Activated B cell treated with CpG ODN at 0.5 μM for 24 hours (primary cell): ENCODE results near the gene NR1I2. TPM values are rescaled to one million over a fixed set of nuclear protein-coding genes. Genes with fewer than 3 reads are reported as not detected.

Experiments used
- ATAC-seq: fragments of 200-7000 bp; cut with Tn5 transposase; one replicate; pipeline ENCODE4 v1.10.0; 2021; ENCODE audit warnings: low read depth, mild to moderate bottlenecking, moderate library complexity
- CTCF ChIA-PET: fragments of 350-600 bp; sonication (Branson Sonifier 250); formaldehyde crosslinking; loops from one replicate; lab custom pipeline; 2021; ENCODE audit warnings: antibody characterized with exemption; lab: Charles Lee
- POLR2A ChIA-PET: fragments of 350-600 bp; sonication (Branson Sonifier 250); formaldehyde crosslinking; loops from one replicate; lab custom pipeline; 2021; ENCODE audit warnings: antibody characterized with exemption; lab: Charles Lee
- DNase-seq: peaks from one replicate; pipeline ENCODE4 v3.0.0; 2022
- H3K27ac Mint-ChIP-seq: one replicate; pipeline ENCODE4 v1.8.0; 2020; ENCODE audit warnings: mixed read lengths
- H3K27me3 Mint-ChIP-seq: one replicate; pipeline ENCODE4 v1.8.0; 2021; ENCODE audit warnings: mixed read lengths
- H3K36me3 Mint-ChIP-seq: one replicate; pipeline ENCODE4 v1.8.0; 2021; ENCODE audit warnings: low read depth, mixed read lengths
- H3K4me1 Mint-ChIP-seq: one replicate; pipeline ENCODE4 v1.8.0; 2021; ENCODE audit warnings: mixed read lengths
- H3K4me3 Mint-ChIP-seq: one replicate; pipeline ENCODE4 v1.8.0; 2020; ENCODE audit warnings: mild to moderate bottlenecking, mixed read lengths
- H3K9me3 Mint-ChIP-seq: one replicate; pipeline ENCODE4 v1.8.0; 2020; ENCODE audit warnings: mixed read lengths
- CTCF ChIP-seq: fragments of 200-600 bp; IDR thresholded peaks from one replicate; pipeline ENCODE4 v1.8.0; 2022; ENCODE audit warnings: antibody characterized with exemption, mild to moderate bottlenecking
- intact Hi-C: fragments of 100-400 bp; cut with micrococcal nuclease; formaldehyde crosslinking; loops from one replicate; pipeline ENCODE4 v1.15.1; 2024
- total RNA-seq: library from RNA; stranded (reverse); gene quantifications from 2 replicates; pipeline ENCODE4 v1.2.3, GENCODE V29; 2022

The NR1I2 gene
- total RNA-seq, 1 donor from 2014 or later, result 1.1 TPM

DNA sequence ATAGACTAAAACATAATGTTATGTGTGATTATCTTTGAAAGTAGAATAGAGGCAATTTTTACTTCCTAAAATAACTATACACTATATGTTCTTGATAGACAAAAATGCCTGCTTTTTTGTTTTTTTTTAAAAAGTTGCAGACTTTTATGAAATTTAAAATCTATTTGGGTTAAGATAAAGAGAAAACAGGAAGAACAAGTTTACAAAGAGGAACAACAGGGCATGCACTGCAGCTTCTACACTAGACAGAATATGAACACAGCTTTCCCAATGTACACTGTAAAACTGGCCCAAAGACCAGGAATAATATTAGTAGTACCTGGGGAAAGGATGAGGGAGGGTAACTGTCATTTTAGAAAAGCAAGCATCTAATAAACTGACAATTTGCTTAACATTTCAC, 53.7 kb downstream of the NR1I2 start:
- ChIA-PET POLR2A (no interaction called here), CTCF (no interaction called here)
- Mint-ChIP-seq H3K36me3 (peaks cover 28% of the 10 kb centered on the region), H3K27me3 (no peaks in the 10 kb centered on the region), H3K4me3 (no peak overlapping the region), H3K27ac (no peak overlapping the region), H3K9me3 (no peaks in the 10 kb centered on the region), H3K4me1 (peaks cover 7% of the 10 kb centered on the region)
- ATAC-seq, result no peak
- DNase-seq, result no peak
- intact Hi-C loops, result no loop called here
- no peak for TF ChIP-seq CTCF

DNA sequence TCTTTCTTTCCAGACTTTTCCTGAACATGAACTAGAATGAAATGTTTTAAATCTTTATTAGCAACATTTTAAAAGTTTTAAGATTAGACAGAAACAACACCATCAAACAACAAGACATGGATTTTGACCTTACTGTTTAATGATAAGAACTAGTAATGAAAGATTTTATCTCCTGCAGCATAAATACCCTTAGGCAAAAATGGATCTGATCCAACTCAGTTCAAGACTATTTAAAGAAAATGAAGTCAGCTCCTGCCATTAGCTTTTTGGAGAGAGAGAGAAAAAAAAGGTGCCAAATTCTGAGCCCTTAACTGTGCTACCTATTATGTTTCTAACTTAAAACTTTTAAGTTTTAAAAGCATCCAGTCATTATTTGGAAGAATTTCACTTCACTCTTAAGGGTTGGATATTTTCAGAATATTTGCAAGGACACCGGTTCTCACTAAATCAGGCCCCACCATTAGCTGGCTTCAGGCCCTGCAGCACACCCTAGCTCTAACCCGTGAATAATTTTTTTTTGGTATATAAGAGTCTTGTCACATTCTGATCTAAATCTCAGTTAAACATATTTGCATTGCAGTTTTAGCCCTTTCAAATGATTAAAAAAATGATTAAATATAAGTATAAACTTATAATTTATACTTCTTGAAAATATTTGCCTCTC, 60.0 kb downstream of the NR1I2 start:
- no peak overlapping the region for H3K27ac Mint-ChIP-seq
- H3K4me3 Mint-ChIP-seq, result no peak overlapping the region
- ATAC-seq, result no peak
- intact Hi-C loops, result no loop called here
- peaks cover 5% of the 10 kb centered on the region for H3K9me3 Mint-ChIP-seq
- no peak for TF ChIP-seq CTCF
- CTCF ChIA-PET, result no interaction called here
- H3K36me3 Mint-ChIP-seq, result peaks cover 58% of the 10 kb centered on the region
- H3K4me1 Mint-ChIP-seq, result peaks cover 15% of the 10 kb centered on the region
- H3K27me3 Mint-ChIP-seq, result no peaks in the 10 kb centered on the region
- POLR2A ChIA-PET, result no interaction called here
- DNase-seq, result no peak

DNA sequence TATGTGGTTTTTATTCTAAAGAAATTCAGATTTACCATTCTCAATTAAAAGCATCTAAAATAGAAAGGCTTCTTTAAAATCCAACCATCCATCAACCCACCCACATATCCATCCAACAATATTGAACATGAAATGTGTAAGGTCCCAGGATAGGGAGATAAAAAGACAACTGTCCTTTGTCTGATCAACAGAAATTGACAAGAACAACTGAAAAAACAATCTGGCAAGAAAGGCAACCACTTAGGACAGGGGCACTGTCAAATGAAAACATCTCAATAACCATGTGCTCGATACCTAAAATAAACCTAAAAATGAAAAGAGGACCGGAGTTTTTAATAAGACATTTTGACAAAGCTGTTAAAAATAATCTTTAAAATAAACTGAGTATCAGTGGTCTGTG, 67.2 kb downstream of the NR1I2 start:
- DNase-seq (no peak), ATAC-seq (no peak)
- Mint-ChIP-seq H3K9me3 (peaks cover 5% of the 10 kb centered on the region), H3K27me3 (no peaks in the 10 kb centered on the region), H3K27ac (no peak overlapping the region), H3K36me3 (peaks cover 52% of the 10 kb centered on the region), H3K4me3 (no peak overlapping the region), H3K4me1 (peaks cover 16% of the 10 kb centered on the region)
- no peak for TF ChIP-seq CTCF
- intact Hi-C loops, result no loop called here
- ChIA-PET POLR2A (no interaction called here), CTCF (no interaction called here)

DNA sequence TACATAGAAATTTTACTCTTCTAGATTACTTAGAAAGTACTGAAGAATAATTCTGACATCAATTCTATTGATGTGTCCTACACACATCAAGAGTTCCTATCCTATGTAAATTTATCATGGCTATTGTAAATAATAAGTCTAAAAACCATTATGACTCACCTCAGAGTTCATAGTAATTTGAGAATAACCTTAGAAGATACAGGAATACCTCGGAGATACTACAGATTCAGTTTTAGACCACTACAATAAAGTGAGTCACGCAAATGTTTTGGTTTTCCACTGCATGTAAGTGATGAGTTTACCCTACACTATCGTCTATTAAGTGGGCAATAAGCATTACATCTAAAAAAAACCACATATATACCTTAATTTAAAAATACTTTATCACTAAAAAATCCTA, 74.8 kb downstream of the NR1I2 start:
- Mint-ChIP-seq H3K27me3 (no peaks in the 10 kb centered on the region), H3K27ac (no peak overlapping the region), H3K9me3 (peaks cover 3% of the 10 kb centered on the region), H3K36me3 (peaks cover 64% of the 10 kb centered on the region), H3K4me1 (peaks cover 1% of the 10 kb centered on the region), H3K4me3 (no peak overlapping the region)
- ChIA-PET CTCF (no interaction called here), POLR2A (no interaction called here)
- DNase-seq (no peak), ATAC-seq (no peak)
- no peak for TF ChIP-seq CTCF
- intact Hi-C loops, result no loop called here

GRCh38 chr3:119858957-119859356, 77.1 kb downstream of the NR1I2 start:
- H3K36me3 Mint-ChIP-seq, result peaks cover 74% of the 10 kb centered on the region
- H3K27ac Mint-ChIP-seq, result no peak overlapping the region

More at GRCh38 chr3:119858957-119859356, 77.1 kb downstream of the NR1I2 start:
- intact Hi-C loops, result no loop called here
- ATAC-seq (no peak), DNase-seq (no peak)
- TF ChIP-seq CTCF, result no peak
- no peaks in the 10 kb centered on the region for H3K4me1 Mint-ChIP-seq
- H3K9me3 Mint-ChIP-seq, result peaks cover 5% of the 10 kb centered on the region
- no peaks in the 10 kb centered on the region for H3K27me3 Mint-ChIP-seq
- H3K4me3 Mint-ChIP-seq, result no peak overlapping the region
- ChIA-PET POLR2A (no interaction called here), CTCF (no interaction called here)
